Spleen (tissue), 7 donors: ENCODE data around the gene TTC7B.

Source experiments
- CTCF ChIP-seq, 11 experiments: fragments of 200-600 bp in 7 of 11; fragments of 450-650 bp in 4 of 11; sonication (generic) in 4 of 11; IDR thresholded peaks in 8 of 11; conservative IDR thresholded peaks in 3 of 11; 1 replicate in 7 of 11; 2 replicates in 4 of 11; pipeline versions ENCODE4 v1.4.0 to v1.8.0; 2016 to 2021; ENCODE audit warnings: antibody characterized with exemption in 11 of 11, inconsistent platforms in 4 of 11, mild to moderate bottlenecking in 1 of 11
- POLR2A ChIP-seq, 3 donors: fragments of 450-650 bp; IDR thresholded peaks; one replicate each; pipeline ENCODE4 v1.5.1; 2017; ENCODE audit warnings: antibody characterized with exemption in 3 of 3, mild to moderate bottlenecking in 1 of 3
- POLR2AphosphoS5 ChIP-seq, 3 donors: sonication (generic); formaldehyde crosslinking; IDR thresholded peaks; one replicate each; pipeline ENCODE4 v1.5.1; 2017; ENCODE audit warnings: antibody characterized with exemption in 3 of 3
- donor health status: DM: no; HTN: no; CAD: no; lungs with moderate emphysema.
- donor health status: DM: no; HTN: no; CAD: no.
- donor health status: DM: no; HTN: no; CAD: no.

GRCh38 chr14:90812109-90812508 is 4.1 kb downstream of the TTC7B start:
- TF ChIP-seq CTCF (IDR thresholded peaks at IDR 0.05 in 8 of 11, conservative IDR thresholded peaks at IDR 0.05 in 3 of 11) = no peak
- no peak for TF ChIP-seq POLR2A (IDR thresholded peaks at IDR 0.05)
- TF ChIP-seq POLR2AphosphoS5 (IDR thresholded peaks at IDR 0.05) = no peak
